NCI-H2081 (cell line): ENCODE measurements around the gene CRYBG2.
A peak's percentile ranks its signal among the peaks of the same experiment; 100 is the strongest.
"Not testable (repeated sequence)": the region's sequence is repeated elsewhere in the genome, so short reads cannot be mapped to it uniquely, and the experiment has no call there.

ENCODE experiments used
- DNase-seq, 2 experiments: peaks; one replicate each; lab custom pipeline; 2025; lab: John Stamatoyannopoulos, UW

Gene CRYBG2

GRCh38 chr1:26350701-26351589 is 3.0 kb downstream of the CRYBG2 start:
- DNase-seq, result no peak

- DNase-seq, result no peak
Observed at GRCh38 chr1:26350343-26350700, 3.6 kb downstream of the CRYBG2 start.

GRCh38 chr1:26349877-26350244 is 4.1 kb downstream of the CRYBG2 start:
- no peak for DNase-seq

GRCh38 chr1:26349188-26349876 is 4.6 kb downstream of the CRYBG2 start:
- DNase-seq, result no peak

GRCh38 chr1:26346274-26347033 is 7.5 kb downstream of the CRYBG2 start:
- no peak for DNase-seq

GRCh38 chr1:26345718-26346117 is 8.2 kb downstream of the CRYBG2 start:
- no peak for DNase-seq

- no peak for DNase-seq
Observed at GRCh38 chr1:26344147-26344920, 9.6 kb downstream of the CRYBG2 start.

GRCh38 chr1:26340047-26340481 is 13.9 kb downstream of the CRYBG2 start:
- DNase-seq, result no peak

- no peak for DNase-seq
Observed at GRCh38 chr1:26338670-26339069, 15.3 kb downstream of the CRYBG2 start.

- DNase-seq, result no peak
Observed at GRCh38 chr1:26337625-26338024, 16.3 kb downstream of the CRYBG2 start.

GRCh38 chr1:26337206-26337535 is 16.8 kb downstream of the CRYBG2 start:
- DNase-seq, result no peak

GRCh38 chr1:26336477-26337205 is 17.3 kb downstream of the CRYBG2 start:
- DNase-seq, result peak; percentile 73 to 81

- DNase-seq, result no peak
Observed at GRCh38 chr1:26335774-26336476, 18.0 kb downstream of the CRYBG2 start.

- not testable (repeated sequence) for DNase-seq
Observed at GRCh38 chr1:26333312-26333711, 20.6 kb downstream of the CRYBG2 start.

GRCh38 chr1:26330276-26330675 is 23.7 kb downstream of the CRYBG2 start:
- DNase-seq, result no peak

- not testable (repeated sequence) for DNase-seq
Observed at GRCh38 chr1:26329380-26329779, 24.6 kb downstream of the CRYBG2 start.

- no peak for DNase-seq
Observed at GRCh38 chr1:26328597-26328996, 25.3 kb downstream of the CRYBG2 start.

GRCh38 chr1:26327956-26328362 is 26.0 kb downstream of the CRYBG2 start:
- peak; percentile 38 to 82 for DNase-seq

GRCh38 chr1:26324550-26324949 is 29.4 kb downstream of the CRYBG2 start:
- DNase-seq, result no peak

GRCh38 chr1:26323382-26323781 is 30.5 kb downstream of the CRYBG2 start:
- no peak for DNase-seq

- no peak for DNase-seq
Observed at GRCh38 chr1:26322042-26322331, 31.9 kb downstream of the CRYBG2 start.
